Kasumi-1 (cell line): ENCODE data around the gene GHRL.
"Not testable (repeated sequence)": the region's sequence is repeated elsewhere in the genome, so short reads cannot be mapped to it uniquely, and the experiment has no call there.

Source experiments
- DNase-seq, 2 experiments: peaks; one replicate each; lab custom pipeline; 2025; lab: John Stamatoyannopoulos, UW

GHRL gene

GRCh38 chr3:10273702-10274305 is 18.9 kb downstream of the GHRL start:
- peak; percentile 27 to 37 for DNase-seq

DNA sequence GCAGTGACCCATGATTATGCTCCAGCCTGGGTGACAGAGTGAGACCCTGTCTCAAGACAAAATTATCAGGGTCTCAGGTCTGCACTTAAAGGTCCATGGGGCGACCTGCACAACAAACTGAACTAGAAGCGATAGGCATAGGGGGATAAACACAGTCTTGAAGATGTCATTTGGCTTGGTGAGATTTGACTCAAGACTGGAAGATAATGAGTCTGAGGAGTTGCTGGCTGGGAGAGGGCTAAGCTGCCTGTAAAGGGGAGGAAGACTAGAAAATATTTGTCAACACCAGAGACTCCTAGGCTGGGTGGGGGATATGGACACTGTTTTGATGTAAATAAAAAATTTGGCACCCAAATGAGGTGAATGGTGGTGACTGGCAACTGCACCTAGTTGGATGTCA is 19.8 kb downstream of the GHRL start:
- DNase-seq = no peak

DNA sequence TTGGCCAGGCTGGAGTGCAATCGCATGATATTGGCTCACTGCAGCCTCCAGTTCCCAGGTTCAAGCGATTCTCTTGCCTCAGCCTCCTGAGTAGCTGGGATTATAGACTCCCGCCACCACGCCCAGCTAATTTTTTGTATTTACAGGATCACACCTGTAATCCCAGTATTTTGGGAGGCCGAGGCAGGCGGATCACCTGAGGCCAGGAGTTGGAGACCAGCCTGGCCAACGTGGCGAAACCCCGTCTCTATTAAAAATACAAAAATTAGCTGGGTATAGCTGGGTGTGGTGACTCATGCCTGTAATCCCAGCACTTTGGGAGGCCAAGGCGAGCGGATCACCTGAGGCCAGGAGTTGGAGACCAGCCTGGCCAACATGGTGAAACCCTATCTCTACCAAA is 20.3 kb downstream of the GHRL start:
- not testable (repeated sequence) for DNase-seq

DNA sequence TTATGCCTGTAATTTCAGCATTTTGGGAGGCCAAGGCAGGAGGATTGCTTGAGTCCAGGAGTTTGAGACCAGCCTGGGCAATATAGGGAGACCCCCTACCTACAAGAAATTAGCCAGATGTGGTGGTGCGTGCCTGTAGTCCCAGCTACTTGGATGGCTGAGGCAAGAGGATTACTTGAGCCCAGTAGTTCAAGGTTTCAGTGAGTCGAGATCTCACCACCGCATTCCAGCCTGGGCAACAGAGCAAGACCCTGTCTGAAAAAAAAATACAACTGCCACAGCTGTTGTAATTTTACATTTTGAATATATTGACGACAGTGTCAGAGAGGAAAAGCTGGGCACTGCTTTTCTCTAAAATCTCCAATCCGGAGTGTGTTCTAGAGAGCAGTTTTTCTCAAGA is 23.3 kb downstream of the GHRL start:
- DNase-seq = no peak

DNA sequence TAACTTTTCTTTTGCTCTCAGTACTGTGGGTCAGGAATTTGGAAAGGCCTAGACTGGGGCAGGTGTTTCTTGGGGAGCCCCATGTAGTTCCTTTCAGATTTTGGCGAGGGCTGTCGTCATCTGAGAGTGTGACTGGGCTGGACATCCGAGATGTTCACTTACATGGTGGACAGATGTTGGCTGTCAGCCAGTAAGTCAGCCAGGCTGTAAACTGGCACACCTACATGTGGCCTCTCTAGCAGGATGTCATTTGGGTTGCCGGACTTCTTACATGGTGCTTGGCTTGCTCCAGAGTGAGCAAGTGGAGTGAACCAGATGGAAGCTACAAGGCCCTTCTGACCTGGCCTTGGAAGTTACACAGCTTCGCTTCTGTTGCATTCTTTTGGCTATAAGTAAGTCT is 23.8 kb downstream of the GHRL start:
- DNase-seq = no peak

DNA sequence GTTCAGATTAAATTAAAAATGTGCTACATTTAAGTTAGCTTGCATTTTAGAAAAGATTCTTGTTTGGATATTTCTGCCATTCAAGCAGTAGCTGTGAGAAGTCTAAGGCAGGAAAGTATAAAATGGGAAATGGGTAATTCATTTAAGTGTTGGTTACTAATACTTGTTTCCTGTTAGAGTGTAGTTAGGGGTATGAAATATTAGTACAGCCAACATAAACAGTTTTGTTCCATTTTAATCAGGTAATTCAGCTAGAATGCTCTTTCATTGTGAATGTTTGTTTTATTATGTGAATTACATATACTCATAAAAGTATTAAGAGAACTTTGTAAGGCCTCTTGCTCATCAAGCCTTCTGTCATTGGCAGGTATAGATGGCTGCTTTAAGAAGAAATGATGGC is 24.6 kb downstream of the GHRL start:
- DNase-seq = no peak

- DNase-seq = not testable (repeated sequence)
These were observed 25.8 kb downstream of the GHRL start for GRCh38 chr3:10266936-10267335.

- DNase-seq = no peak
These were observed 26.9 kb downstream of the GHRL start for GRCh38 chr3:10265833-10266232.

GRCh38 chr3:10263646-10264363 is 28.9 kb downstream of the GHRL start:
- DNase-seq = peak; percentile 51 to 66

GRCh38 chr3:10262027-10262426 is 30.7 kb downstream of the GHRL start:
- DNase-seq = no peak

- DNase-seq = no peak
These were observed 32.5 kb downstream of the GHRL start for GRCh38 chr3:10260211-10260701.

- no peak for DNase-seq
These were observed 32.9 kb downstream of the GHRL start for GRCh38 chr3:10259798-10260197.

GRCh38 chr3:10259036-10259435 is 33.7 kb downstream of the GHRL start:
- DNase-seq = no peak

GRCh38 chr3:10255835-10256234 is 36.9 kb downstream of the GHRL start:
- no peak for DNase-seq

- no peak for DNase-seq
These were observed 39.0 kb downstream of the GHRL start for GRCh38 chr3:10253731-10254130.

GRCh38 chr3:10251006-10251405 is 41.7 kb downstream of the GHRL start:
- DNase-seq = no peak

- no peak for DNase-seq
These were observed 42.9 kb downstream of the GHRL start for GRCh38 chr3:10249833-10250232.

GRCh38 chr3:10248984-10249748 is 43.6 kb downstream of the GHRL start:
- DNase-seq = peak; percentile 44 to 47

- peak; percentile 94 for DNase-seq
These were observed 44.4 kb downstream of the GHRL start, which contains the start of gene TATDN2 for GRCh38 chr3:10248184-10248983. Gene TATDN2 (plus strand): TSS chr3:10248459. CDS start chr3:10249201, 742 bp downstream.

GRCh38 chr3:10247679-10248183 is 45.0 kb downstream of the GHRL start:
- DNase-seq = no peak

DNA sequence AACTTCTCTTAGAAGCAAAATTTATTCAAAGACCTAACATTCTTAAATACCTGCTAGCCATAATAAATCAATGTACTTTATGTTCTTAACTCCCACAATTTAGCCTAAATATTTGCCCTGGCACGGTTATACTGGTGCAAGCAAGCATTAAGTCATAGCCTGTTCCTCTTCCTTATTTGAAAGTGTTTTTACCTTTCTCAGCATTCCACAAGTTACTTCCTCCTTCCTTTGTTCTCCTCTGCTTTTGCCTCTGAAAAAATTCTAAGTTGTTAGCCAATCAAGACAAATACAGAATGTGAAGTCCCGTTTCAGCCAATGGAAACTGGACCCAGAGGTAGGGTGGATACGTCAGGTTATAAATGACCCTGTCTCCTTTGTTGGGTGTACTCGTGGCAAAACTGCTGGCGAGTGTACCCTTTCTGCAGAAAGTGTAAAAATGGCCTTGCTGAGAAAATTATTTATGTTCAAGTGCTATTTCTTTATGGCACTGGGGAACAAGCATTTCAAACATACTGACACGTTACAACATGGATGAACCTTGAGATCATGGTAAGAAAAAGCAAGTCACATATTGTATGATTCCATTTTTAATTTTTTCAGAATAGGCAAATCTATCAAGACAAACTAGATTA is 47.5 kb downstream of the GHRL start:
- DNase-seq = no peak
